WTC11 (cell line): Measurements from ENCODE around the gene TBC1D21.

Experiments
- ELF4 ChIP-seq: sonication (generic); formaldehyde crosslinking; IDR thresholded peaks from 2 replicates; pipeline ENCODE4 v1.8.1; 2022; ENCODE audit warnings: low read depth, mild to moderate bottlenecking, moderate library complexity, missing genetic modification reagents
- FOXP1 ChIP-seq: sonication (generic); formaldehyde crosslinking; IDR thresholded peaks from 2 replicates; pipeline ENCODE4 v1.8.0; 2022; ENCODE audit warnings: missing genetic modification reagents, mild to moderate bottlenecking, moderate library complexity, borderline replicate concordance
- NFYB ChIP-seq: sonication (generic); formaldehyde crosslinking; conservative IDR thresholded peaks from 2 replicates; pipeline ENCODE4 v1.8.0; 2022; ENCODE audit warnings: low read depth, missing genetic modification reagents
- ZNF138 ChIP-seq: sonication (generic); formaldehyde crosslinking; conservative IDR thresholded peaks from 2 replicates; pipeline ENCODE4 v1.8.1; 2022; ENCODE audit warnings: mild to moderate bottlenecking, moderate library complexity, missing genetic modification reagents
- TF ChIP-seq, protein P1 (sequence below): sonication (generic); formaldehyde crosslinking; conservative IDR thresholded peaks from 2 replicates; pipeline ENCODE4 v1.8.1; 2022; ENCODE audit warnings: mild to moderate bottlenecking, missing genetic modification reagents
- TF ChIP-seq, protein P2 (sequence below): fragments of 200-600 bp; IDR thresholded peaks from 2 replicates; pipeline ENCODE4 v1.8.0; 2022; ENCODE audit warnings: antibody characterized with exemption
- TF ChIP-seq, protein P3 (sequence below): sonication (generic); formaldehyde crosslinking; IDR thresholded peaks from 2 replicates; pipeline ENCODE4 v1.8.1; 2022; ENCODE audit warnings: low read depth, missing genetic modification reagents, borderline replicate concordance

DNA sequence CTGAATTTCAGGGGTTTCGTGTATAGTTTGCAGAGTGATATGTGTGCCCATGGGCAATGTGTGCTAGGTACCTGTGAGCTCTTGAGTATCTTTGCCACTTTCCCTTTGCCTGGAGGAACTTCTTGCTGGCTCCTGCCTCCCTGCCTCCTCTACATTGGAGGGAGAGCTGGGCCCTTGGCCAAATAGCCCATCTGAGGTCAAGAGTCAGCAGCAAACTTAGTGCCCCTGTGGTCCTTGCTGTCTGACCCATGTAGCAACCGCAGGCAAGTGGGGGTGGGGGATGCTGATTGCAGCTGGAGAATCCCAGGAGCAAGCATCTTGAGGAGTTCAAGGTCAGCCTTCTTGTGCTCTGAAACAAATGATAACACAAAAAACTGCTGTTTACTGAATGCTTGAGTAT is 5.4 kb upstream of the TBC1D21 start:
- no peak for TF ChIP-seq NFYB
- TF ChIP-seq ZNF138 = no peak
- TF ChIP-seq FOXP1 (CRISPR knock-in tag) = no peak
- TF ChIP-seq, protein P1, sequence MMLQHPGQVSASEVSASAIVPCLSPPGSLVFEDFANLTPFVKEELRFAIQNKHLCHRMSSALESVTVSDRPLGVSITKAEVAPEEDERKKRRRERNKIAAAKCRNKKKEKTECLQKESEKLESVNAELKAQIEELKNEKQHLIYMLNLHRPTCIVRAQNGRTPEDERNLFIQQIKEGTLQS (CRISPR knock-in tag) = no peak
- TF ChIP-seq ELF4 (CRISPR knock-in tag) = no peak
- TF ChIP-seq, protein P2, sequence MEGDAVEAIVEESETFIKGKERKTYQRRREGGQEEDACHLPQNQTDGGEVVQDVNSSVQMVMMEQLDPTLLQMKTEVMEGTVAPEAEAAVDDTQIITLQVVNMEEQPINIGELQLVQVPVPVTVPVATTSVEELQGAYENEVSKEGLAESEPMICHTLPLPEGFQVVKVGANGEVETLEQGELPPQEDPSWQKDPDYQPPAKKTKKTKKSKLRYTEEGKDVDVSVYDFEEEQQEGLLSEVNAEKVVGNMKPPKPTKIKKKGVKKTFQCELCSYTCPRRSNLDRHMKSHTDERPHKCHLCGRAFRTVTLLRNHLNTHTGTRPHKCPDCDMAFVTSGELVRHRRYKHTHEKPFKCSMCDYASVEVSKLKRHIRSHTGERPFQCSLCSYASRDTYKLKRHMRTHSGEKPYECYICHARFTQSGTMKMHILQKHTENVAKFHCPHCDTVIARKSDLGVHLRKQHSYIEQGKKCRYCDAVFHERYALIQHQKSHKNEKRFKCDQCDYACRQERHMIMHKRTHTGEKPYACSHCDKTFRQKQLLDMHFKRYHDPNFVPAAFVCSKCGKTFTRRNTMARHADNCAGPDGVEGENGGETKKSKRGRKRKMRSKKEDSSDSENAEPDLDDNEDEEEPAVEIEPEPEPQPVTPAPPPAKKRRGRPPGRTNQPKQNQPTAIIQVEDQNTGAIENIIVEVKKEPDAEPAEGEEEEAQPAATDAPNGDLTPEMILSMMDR = no peak
- TF ChIP-seq, protein P3, sequence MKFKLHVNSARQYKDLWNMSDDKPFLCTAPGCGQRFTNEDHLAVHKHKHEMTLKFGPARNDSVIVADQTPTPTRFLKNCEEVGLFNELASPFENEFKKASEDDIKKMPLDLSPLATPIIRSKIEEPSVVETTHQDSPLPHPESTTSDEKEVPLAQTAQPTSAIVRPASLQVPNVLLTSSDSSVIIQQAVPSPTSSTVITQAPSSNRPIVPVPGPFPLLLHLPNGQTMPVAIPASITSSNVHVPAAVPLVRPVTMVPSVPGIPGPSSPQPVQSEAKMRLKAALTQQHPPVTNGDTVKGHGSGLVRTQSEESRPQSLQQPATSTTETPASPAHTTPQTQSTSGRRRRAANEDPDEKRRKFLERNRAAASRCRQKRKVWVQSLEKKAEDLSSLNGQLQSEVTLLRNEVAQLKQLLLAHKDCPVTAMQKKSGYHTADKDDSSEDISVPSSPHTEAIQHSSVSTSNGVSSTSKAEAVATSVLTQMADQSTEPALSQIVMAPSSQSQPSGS = no peak
